Ovary (tissue), 9 donors: ENCODE results near the gene GGACT. TPM values are rescaled to one million over a fixed set of nuclear protein-coding genes. Genes with fewer than 3 reads are reported as not detected.

Experiments used
- DNase-seq, 5 donors: peaks; one replicate each; pipeline ENCODE4 v3.0.0-alpha.2; 2019 to 2020
- H3K27ac ChIP-seq, 2 donors: fragments of 200-600 bp; one replicate each; pipeline versions ENCODE4 v1.5.1 to v1.8.0; 2019 to 2022
- H3K27me3 ChIP-seq: fragments of 200-600 bp; one replicate; pipeline ENCODE4 v1.8.0; 2022
- H3K36me3 ChIP-seq: fragments of 200-600 bp; sonication (generic); one replicate; pipeline ENCODE4 v1.5.1; 2019
- H3K4me1 ChIP-seq: one replicate; pipeline ENCODE4 v1.8.1; 2013; ENCODE audit warnings: mild to moderate bottlenecking, moderate library complexity; ENCODE audit not compliant: insufficient read depth
- H3K4me3 ChIP-seq: fragments of 200-600 bp; sonication (generic); one replicate; pipeline ENCODE4 v1.5.1; 2017
- H3K9me3 ChIP-seq, 2 donors: fragments of 200-600 bp in 1 of 2; sonication (generic) in 1 of 2; one replicate each; pipeline versions ENCODE4 v1.5.1 to v1.8.1; 2013 to 2019; ENCODE audit warnings: mild to moderate bottlenecking in 1 of 2, moderate library complexity in 1 of 2
- EP300 ChIP-seq: sonication (generic); formaldehyde crosslinking; IDR thresholded peaks from one replicate; pipeline ENCODE4 v1.6.1; 2017; ENCODE audit warnings: antibody characterized with exemption
- POLR2A ChIP-seq: fragments of 450-650 bp; IDR thresholded peaks from one replicate; pipeline ENCODE4 v1.6.1; 2017; ENCODE audit warnings: antibody characterized with exemption, mild to moderate bottlenecking, moderate library complexity
- WGBS, 3 donors: extraction: QIAGEN DNeasy Blood & Tissue Kit in 1 of 3; methylation state at CpG; one replicate each; pipeline versions ENCODE4 v1.1.5 to v1.1.7; 2013 to 2017; 5-methylcytosine and 5-hydroxymethylcytosine counted together
- intact Hi-C, 4 donors: fragments of 100-400 bp; cut with DNase I; formaldehyde crosslinking; loops; one replicate each; pipeline versions ENCODE4 v1.11.0 to v1.15.1; 2022 to 2023
- polyA plus RNA-seq, 2 donors: library from polyadenylated mRNA; stranded (reverse); fragments of 200-250 nt in 1 of 2; fragments of 350-450 nt in 1 of 2; fragmentation: Illumina TruSeq in 1 of 2; extraction: RNeasy Lipid Tissue Mini Kit (QIAGEN cat#74804) in 1 of 2; gene quantifications; one replicate each; pipeline ENCODE4 v1.2.3, GENCODE V29; 2013 to 2014
- total RNA-seq, 7 donors: library from RNA; depleted of rRNA in 2 of 7; stranded (reverse); fragments of >200 nt in 2 of 7; fragmentation: NEBNext Ultra II Directional in 3 of 7; extraction: Animal tissue kit (Norgen Biotek cat#: 25700) in 3 of 7; gene quantifications; one replicate each; pipeline versions ENCODE4 v1.1.0 to v1.2.4, GENCODE V29; 2016 to 2023
- TF ChIP-seq, protein P1 (sequence below), 3 donors: fragments of 450-650 bp in 2 of 3; fragments of 200-600 bp in 1 of 3; IDR thresholded peaks; one replicate each; pipeline versions ENCODE4 v1.5.1 to v1.8.0; 2016 to 2022; ENCODE audit warnings: antibody characterized with exemption in 3 of 3, mild to moderate bottlenecking in 1 of 3
- donor health status: DM: no; HTN: no; CAD: no; lungs with moderate emphysema.
- donor health status: DM: no; HTN: no; CAD: no.
- donor health status: Bipolar disorder and iron deficiency.
- donor health status: DM: yes; HTN: yes; CAD: no.
- donor health status: DM: no; HTN: no; CAD: no.
- donor health status: DM: yes; HTN: yes; CAD: no.

GGACT gene
- total and polyA plus RNA-seq, 9 donors, result 1.8 to 7.4 (median 2.7) TPM

DNA sequence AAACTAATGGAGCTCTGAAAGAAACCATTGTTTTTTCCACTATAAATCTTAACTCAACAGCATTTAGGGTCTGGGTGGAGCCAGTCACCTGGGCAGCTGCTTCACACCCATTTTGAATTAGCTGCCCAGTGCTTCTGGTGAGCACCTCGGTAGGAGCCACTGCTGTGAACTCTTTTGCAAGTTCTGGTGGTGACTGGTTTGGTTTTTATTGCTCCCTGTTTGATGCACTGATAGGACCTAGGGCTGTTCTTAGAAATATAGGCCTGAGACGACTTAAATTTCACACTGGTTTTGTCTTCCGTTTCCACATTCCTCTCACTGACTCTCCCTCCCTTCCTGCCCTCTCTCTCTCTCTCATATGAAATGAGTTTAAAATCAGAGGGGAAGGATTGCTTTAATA lies 103.9 kb downstream of the GGACT start:
- Histone ChIP-seq H3K9me3 (no peaks in the 10 kb centered on the region), H3K4me1 (peaks cover 2% of the 10 kb centered on the region), H3K36me3 (no peaks in the 10 kb centered on the region), H3K27me3 (no peaks in the 10 kb centered on the region), H3K27ac (no peak overlapping the region), H3K4me3 (no peak overlapping the region)
- WGBS, 3 donors, result 86 to 94% (median 92%) methylated on average over 3 of the region's 3 CpGs
- DNase-seq, result no peak
- TF ChIP-seq, protein P1, sequence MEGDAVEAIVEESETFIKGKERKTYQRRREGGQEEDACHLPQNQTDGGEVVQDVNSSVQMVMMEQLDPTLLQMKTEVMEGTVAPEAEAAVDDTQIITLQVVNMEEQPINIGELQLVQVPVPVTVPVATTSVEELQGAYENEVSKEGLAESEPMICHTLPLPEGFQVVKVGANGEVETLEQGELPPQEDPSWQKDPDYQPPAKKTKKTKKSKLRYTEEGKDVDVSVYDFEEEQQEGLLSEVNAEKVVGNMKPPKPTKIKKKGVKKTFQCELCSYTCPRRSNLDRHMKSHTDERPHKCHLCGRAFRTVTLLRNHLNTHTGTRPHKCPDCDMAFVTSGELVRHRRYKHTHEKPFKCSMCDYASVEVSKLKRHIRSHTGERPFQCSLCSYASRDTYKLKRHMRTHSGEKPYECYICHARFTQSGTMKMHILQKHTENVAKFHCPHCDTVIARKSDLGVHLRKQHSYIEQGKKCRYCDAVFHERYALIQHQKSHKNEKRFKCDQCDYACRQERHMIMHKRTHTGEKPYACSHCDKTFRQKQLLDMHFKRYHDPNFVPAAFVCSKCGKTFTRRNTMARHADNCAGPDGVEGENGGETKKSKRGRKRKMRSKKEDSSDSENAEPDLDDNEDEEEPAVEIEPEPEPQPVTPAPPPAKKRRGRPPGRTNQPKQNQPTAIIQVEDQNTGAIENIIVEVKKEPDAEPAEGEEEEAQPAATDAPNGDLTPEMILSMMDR (IDR thresholded peaks at IDR 0.05), result no peak
- TF ChIP-seq POLR2A (no peak), EP300 (no peak)
- intact Hi-C loops, result no loop called here

DNA sequence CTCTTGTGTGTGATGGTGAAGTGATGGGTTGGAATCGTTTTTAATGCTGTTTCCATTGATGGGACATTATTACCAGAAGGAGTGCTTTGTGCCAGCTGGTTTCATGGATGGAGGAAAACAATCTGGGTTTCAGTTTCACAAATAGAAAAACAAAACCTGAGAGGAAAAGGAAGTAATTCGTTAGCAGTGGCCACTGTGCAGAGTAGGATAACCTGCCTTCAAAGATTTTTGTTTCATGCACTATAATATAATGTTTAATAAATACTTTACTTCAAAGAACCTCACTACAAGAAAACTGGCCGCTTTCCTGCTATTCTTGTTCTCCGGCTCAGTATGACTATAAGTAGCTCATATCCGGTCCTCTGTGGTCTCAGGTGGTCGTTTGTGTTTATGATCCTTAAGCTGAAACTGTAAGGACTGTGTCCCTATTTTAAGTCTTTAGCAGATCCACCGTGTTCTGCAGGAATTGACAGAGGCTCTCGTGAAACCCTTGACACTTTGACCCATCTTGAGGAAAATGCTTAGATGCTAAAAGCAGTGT lies 104.7 kb downstream of the GGACT start:
- intact Hi-C loops, result no loop called here
- Histone ChIP-seq H3K4me1 (peaks cover 2% of the 10 kb centered on the region), H3K27me3 (no peaks in the 10 kb centered on the region), H3K27ac (no peak overlapping the region), H3K9me3 (no peaks in the 10 kb centered on the region), H3K36me3 (no peaks in the 10 kb centered on the region), H3K4me3 (no peak overlapping the region)
- no peak for TF ChIP-seq POLR2A
- TF ChIP-seq, protein P1 (IDR thresholded peaks at IDR 0.05), result no peak
- TF ChIP-seq EP300, result no peak
- WGBS, 3 donors, result 45 to 51% (median 49%) methylated on average over 8 of the region's 8 CpGs
- no peak for DNase-seq

DNA sequence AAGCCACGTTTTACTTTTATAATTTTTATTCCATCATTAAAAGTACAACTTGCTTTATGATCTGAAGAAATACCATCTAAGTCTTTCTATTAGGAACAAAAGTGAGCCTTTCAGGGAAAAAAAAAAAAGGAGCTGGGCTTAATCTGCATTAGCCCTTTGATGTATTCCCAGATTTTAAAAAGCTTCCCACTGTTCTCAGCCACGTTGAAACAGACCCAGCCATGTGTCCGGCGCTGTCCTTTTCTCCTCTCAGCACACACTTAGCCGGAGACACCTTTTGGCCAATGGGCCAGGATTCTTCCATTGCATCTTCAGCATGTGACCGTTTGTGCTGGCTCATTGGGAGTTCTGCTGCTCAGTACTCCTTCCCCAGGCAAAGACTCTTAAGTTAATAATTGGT lies 105.5 kb downstream of the GGACT start:
- intact Hi-C loops, result no loop called here
- 78 to 86% (median 83%) methylated on average over 6 of the region's 6 CpGs for WGBS, 3 donors

DNA sequence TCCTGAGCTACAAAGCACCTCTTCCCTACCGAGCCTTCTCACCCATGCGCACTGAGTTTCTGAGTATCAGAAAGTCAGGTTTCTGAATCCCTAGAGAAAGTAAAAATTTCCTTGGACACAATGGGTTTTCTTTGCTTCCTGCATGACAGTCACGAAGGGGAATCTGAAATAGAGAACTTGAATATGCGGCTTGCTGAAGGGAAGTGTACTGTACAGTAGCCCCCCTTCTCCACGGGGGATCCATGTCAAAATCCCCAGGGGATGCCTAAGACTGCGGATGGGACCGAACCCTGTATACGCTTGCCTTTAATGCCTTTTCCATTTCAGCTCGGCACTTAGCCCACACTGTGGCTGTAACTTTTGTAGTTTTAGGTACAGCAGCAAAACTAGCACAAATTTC lies 107.9 kb downstream of the GGACT start:
- intact Hi-C loops, result no loop called here
- no peak for DNase-seq
- no peak overlapping the region for H3K4me3 ChIP-seq
- H3K36me3 ChIP-seq, result no peaks in the 10 kb centered on the region
- H3K27ac ChIP-seq, result no peak overlapping the region
- no peaks in the 10 kb centered on the region for H3K27me3 ChIP-seq
- H3K4me1 ChIP-seq, result peaks cover 2% of the 10 kb centered on the region
- WGBS, 3 donors, result 95 to 97% (median 96%) methylated on average over 9 of the region's 9 CpGs
- TF ChIP-seq EP300 (no peak), POLR2A (no peak)
- TF ChIP-seq, protein P1 (IDR thresholded peaks at IDR 0.05), result no peak
- no peaks in the 10 kb centered on the region for H3K9me3 ChIP-seq

More for the DNA sequence above, 105.5 kb downstream of the GGACT start:
- Histone ChIP-seq H3K9me3 (no peaks in the 10 kb centered on the region), H3K27me3 (no peaks in the 10 kb centered on the region), H3K4me3 (no peak overlapping the region), H3K27ac (no peak overlapping the region), H3K4me1 (peaks cover 2% of the 10 kb centered on the region), H3K36me3 (no peaks in the 10 kb centered on the region)
- no peak for DNase-seq
- TF ChIP-seq POLR2A (no peak), EP300 (no peak)
- TF ChIP-seq, protein P1 (IDR thresholded peaks at IDR 0.05), result no peak

Other genes with a start within 250 kb of the GGACT start
- gene TMTC4, start 86.0 kb upstream of the GGACT start, total RNA-seq, result 10 to 100 TPM in 6 of 7 donors, 1 to 10 TPM in 1; 8.7 to 22.4 (median 14.7) TPM
- gene TMTC4, start 86.0 kb upstream of the GGACT start, polyA plus RNA-seq, result 1 to 10 TPM; 5.9 to 9.9 TPM